ENCODE measurements around the gene CDKN3.

Gene CDKN3, protein sequence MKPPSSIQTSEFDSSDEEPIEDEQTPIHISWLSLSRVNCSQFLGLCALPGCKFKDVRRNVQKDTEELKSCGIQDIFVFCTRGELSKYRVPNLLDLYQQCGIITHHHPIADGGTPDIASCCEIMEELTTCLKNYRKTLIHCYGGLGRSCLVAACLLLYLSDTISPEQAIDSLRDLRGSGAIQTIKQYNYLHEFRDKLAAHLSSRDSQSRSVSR

DNA sequence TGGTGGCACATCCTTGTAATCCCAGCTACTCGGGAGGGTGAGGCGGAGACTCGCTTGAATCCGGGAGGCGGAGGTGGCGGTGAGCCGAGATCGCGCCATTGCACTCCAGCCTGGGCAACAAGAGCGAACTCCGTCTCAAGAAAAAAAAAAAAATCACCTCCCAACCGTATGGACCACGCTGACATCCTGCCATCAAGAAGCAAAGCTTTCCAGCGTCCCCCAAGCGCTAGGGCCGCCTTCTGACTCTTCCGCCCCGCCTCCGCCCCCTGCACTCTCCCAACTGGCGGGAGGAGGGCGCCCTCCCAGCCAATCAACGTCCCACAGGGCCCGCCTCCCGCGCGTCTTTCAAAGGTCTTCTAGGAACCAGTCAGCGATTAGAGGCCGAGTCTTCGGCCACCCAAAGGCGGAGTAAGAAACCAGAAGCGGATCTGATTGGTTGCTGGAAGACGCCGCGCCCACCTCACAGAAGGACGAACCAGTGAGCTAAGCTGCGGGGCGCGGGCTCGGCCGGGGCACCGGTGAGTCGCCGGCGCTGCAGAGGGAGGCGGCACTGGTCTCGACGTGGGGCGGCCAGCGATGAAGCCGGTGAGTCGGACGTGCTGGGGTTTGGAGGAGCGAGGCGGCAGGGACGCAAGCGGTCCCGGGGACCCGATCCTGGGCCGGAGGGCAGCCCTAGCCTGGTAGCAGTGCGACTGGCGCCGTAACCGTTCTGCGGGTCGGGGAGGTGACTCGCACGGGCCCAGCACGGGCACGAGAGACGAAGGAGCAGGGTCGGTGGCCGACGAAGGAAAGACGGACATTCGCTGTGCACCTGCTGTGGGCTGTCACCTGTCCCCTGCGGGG is at the start of gene CDKN3:
CDKN3 (plus strand) TSS at position 515 of the 843 bp plus-strand sequence; CDS start at position 577, 62 bp downstream.
- peak; percentile 97 for DNase-seq

DNA sequence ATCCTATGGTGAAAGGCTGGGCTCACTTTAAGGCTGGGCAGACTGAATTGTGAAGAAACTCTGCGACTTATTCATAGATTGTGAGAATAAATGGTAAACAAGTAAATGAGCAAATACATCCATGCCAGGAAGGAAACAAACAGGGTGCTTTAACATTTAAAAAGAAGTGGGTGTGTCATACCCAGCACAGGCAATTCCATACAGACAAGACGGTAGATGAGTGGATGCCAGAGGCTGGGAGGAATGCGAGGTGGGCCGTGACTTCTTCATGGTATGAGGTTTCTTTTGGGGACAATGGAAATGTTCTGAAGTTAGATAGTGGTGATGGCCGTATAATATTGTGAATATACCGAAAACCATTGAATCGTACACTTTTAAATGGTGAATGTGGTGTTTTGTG is 49.8 kb upstream of the CDKN3 start:
- DNase-seq = no peak

DNA sequence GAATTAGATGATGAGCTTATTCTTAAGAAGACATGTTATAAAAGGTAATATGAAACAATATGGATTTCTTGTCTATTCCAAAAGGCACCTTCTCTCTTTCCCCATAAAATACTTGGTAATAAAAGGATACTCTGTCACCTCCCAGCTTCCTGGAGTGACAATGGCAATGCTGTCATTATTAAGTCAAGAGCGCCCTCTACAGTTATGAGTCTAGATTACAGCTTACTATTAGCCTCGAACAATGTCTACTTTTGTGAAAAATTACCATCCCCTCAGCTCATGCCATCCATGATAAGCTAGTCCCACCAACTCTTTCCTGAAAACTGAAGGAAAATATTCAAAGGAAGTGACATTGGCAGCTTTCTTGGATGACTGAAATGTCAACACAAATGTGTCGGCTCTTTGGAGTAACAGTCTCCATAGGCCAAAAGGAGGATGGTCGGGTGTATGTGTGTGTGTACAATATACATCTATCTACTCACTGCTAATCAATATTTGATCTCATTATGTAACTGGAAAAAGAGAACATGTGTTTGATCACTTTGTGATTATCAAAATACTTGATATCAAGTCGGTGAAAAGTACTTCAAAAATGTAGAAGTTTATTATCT is 48.7 kb upstream of the CDKN3 start:
- DNase-seq = no peak

DNA sequence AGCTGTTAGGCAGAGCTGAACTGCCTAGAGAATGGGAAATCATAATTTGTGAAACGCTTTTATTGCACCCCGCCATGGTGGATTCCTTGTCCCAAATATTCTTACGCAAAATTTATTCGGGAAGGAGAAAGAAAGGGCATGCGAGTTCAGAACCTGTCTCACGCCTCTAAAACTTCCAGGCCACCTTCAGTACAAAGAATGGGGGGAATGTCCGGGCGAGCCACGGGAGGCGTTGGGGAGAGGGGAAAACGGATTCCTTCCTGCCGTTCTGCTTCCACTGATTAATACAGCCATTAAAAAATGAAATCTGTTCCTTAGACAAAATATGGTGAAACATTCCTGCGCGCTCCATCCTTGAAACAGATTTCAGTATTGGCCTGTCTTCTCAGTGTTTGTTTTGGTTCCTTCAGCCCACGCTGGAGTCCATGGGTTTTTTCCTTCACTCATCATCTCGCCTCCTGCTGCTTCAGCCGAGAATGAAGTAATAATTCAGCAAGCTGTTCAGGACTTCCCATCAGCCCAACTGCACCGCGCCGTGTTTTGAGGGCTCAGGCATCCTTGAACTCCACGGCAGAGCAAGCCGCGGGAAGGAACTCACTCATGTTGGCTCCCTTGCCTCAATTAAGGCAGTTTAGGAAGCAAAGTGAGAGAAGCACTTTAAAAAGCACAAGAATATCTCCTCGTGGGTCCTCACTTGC is 47.7 kb upstream of the CDKN3 start:
- no peak for DNase-seq

DNA sequence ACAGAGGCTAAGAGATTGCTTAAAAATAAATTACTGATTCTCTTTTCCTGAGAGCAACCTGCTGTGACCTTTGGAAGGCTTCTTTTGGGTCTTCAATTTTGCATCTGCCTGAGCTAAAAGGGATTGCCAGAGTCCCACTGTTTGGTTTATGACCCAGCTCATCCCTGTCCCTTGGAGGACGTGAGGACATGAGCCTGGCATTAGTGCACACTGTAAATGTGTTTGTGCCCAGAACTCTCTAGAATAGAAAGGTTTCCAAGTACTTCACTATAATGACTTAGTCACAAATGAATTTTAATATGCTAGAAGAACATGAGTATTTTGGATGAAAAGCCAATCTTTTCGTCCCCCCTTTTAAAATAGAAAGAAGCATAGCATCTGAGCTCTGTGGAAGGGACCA is 47.1 kb upstream of the CDKN3 start:
- DNase-seq = no peak

DNA sequence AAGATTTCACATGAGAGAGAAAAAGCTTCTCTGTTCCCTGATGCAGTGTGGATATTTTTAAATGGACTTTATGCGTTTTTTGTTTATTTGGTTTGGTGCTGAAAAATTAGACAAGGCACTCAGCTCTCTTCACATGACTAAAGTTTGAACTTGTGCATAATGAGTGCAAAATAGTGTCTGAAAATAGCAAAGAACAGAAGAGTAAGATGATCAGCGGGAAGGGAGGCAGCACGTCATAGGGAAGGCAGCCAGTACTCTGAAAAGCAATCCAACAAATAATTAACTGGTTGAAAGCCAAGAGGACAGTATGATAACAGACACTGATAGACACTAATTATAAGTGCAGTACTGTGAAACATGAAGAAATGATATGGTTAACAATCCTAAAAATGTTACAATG is 46.6 kb upstream of the CDKN3 start:
- DNase-seq = no peak

DNA sequence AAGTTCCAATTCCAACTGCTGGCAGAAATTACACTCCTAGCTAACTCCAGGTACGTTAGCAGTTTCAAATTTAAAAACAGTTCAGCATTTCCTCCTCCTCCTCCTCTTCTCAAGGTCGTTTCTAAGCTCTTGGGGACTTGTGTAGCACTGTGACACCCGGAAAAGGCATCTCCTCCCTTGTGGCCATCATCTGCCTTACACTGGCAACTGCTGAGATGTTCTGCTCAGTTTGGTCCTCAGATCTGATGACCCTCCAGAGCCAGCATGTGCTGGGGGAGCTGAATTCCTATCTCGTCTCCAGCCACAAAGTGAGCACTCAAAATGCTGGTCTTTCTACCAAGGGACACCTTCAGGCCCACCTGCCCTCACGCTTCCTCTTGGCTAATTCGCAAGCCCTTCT is 43.5 kb upstream of the CDKN3 start:
- DNase-seq = no peak

DNA sequence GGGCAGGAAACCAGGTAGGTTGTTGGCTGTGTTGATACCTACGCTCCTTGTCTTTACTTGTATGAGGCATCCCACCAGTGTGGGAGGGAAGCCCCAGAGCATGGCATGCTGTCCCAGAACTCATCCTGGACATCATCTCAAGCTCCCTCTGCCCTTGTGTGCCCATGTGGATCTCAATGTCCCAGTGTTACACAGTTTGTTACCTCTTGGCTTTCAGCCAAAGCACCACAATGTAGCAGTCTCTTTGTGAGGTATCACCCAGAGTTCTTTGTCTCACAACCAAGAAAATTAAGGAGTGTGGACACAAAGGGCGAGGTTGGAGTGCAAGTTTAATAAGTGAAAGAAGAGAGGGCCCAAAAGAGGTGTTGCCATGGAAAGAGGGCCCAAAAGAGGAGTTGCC is 43.1 kb upstream of the CDKN3 start:
- DNase-seq = no peak

DNA sequence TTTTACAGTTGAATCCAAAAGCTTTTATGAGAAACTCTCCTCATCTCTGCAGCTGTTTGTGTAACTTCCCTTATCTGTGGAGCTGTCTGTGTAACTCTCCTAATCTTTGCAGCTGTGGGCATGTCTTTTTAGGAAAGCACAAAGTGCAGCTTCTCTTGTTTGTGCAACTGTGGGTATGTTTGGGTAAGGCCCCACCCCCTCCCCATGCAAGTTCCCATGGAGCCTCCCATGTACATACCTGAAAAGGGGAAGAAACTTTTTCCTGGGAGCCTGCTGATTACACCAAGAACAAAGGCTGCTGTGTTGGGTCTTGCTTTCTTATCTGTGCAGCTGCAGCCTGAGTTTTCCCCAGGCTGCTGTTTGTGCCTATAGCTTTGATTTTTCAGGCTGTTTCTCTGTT is 42.7 kb upstream of the CDKN3 start:
- DNase-seq = no peak

DNA sequence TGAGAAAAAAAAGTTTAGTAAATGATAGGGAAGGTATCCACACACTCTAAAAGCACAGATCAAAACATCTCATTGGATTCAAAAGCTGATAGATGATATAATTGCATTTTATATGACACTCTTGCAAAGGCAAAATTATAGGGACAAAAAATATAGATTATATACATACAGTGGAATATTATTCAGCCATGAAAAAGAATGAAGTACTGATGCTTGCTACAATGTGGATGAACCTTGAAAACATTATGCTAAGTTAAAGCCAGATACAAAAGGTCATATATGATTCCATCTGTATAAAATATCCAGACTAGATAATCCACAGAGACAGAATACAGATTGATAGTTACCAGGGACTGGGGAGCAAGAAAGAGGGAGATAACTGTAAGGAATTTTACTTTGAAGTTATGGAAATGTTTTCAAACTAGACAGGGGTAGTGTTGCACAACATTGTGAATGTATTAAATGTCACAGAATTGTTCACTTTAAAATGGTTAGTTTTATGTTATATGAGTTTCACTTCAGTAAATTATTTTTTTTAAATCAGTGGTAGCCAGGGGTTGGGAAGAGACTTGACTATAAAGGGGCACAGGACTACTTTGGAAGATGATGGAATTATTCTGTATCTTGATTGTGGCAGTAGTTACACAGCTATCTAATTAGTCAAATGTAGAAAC is 41.7 kb upstream of the CDKN3 start:
- DNase-seq = no peak

DNA sequence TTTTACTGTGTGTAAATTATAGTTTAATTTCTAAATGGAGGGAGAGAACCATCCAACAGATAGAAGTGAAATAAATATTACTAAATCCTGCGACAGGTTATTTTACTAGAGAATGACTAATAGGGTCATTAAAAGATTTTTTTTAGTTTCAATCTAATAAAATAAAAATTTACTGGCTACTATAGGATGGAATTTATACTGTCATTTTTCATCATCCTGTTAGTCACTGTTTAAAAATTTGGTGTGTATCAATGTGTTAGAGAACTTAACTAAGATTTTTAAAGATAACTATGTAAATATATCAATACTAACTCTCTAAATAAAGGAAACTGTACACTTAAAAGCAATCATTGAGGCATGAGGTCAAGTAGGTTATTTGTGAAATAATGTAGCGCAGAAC is 41.1 kb upstream of the CDKN3 start:
- DNase-seq = no peak

DNA sequence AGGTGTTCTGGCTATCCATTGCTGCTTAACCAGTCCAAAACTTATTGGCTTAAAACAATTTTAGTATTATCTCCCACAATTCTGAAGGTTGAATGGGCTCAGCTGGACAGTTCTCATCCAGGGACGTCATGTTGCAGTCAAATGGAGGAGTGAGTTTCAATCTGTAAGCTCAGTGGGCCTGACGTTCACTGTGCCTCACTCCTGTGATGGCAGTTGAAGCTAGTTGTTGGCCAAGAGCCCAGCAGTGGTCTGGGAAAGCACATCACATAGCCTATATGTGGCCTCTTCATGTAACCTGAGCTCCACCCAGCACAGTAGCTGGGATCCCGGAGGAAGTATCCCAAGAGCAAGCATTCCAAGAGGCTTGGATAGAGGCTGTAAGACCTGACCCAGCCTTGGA is 40.6 kb upstream of the CDKN3 start:
- DNase-seq = no peak

DNA sequence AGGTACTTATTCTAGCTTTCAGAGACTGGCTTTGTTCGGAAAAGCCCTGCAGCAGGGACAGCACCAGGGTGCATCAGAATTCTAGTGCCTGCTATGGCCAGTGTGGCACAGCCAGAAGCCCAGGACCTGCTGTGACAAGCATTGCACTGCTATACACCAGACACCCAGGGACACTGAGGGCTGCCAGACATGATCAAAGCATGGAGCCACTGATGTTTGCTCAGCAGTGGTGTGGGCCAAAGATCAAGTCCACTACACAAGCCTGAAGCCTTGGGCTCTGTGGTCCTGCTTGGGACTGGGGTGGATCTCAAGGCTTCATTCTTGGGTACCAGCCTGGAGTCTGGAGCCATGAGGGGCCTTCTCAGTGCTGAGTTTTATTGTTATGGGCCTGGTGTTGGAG is 36.1 kb upstream of the CDKN3 start:
- DNase-seq = no peak

DNA sequence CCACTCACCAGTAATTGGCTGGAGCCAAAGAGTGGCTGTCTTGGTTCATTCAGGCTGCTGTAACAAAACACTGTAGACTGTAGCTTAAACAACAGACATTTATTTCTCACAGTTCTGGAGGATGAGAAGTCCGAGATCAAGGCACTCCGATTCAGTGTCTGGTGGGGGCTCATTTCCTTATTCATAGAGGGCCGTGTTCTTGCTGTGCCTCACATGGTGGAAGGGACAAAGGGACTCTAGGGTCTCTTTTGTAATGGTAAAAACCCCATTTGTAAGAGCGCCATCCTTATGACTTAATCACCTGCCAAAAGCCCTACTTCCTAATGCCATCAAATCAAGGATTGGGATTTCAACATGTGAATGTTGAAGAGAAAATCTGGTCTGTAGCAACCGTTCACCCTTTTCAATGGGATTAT is 34.7 kb upstream of the CDKN3 start:
- no peak for DNase-seq

DNA sequence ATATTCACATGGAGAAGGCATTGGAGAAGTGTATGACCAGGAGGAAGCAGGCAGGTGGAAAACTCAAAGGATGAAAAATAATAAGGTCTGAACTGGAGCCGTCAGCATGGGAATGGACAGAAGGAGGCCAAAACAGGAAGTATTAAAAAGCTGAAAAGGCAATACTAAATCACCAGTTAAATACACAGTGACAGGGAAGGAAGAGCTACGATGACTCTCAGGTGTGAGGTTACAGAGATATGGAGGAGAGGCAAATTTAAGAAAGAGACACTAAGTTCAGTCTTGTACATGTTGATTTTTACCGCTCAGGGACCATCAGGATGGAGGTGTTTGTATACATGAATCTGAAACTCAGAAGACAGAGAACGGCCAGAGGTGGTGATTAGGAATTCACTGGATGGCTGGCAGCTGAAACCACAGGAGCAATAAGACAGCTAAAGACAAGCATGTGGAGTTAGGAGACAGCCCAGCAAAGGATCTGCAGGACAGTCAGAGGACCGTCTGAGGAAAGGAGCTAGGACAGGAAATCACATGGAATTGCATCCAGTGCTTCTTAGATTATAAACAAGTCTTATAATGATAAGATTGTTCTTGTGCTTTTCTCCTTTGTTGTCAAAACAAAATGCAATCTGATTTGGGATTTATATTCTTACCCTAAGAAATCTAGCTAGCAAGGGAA is 33.9 kb upstream of the CDKN3 start:
- no peak for DNase-seq

DNA sequence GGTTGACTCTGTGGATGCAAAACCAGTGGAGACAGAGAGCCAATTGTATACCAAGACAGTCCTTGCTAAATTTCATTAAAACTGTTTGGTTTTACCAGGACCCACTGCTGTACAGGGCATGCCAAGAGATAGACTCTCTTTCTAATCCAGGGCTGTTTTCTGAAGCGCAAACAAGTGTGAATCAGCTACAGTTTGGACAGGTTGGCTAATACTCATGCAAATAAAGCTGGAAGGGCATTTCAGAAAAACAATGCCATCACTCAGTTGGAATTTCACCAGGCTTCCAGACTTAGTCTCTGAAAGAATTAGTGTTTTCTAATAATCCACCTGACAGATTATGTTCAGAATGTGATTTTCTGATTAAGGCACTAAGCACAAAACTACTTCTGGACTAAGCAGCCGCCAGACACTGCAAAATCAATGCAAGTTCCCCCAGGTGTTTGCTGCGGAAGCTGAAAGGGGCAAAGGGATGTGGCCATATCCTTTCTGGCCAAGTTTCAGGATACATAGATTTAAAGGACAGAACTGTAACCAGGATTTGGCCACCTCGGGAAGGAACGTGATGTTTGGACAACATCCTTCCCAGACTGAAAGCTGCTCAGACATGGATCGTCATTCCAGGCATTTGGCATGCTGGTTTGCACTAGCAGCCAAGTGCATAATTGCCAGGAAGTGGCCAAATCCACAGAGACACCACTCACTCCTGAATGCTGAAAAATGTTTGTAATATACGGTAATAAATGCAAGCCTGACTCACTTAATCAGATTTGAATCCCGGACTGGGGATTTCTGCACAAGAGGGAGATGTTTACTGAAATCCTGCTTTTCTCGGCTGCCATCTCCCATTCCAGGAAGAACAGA is 32.0 kb upstream of the CDKN3 start:
- DNase-seq = no peak

DNA sequence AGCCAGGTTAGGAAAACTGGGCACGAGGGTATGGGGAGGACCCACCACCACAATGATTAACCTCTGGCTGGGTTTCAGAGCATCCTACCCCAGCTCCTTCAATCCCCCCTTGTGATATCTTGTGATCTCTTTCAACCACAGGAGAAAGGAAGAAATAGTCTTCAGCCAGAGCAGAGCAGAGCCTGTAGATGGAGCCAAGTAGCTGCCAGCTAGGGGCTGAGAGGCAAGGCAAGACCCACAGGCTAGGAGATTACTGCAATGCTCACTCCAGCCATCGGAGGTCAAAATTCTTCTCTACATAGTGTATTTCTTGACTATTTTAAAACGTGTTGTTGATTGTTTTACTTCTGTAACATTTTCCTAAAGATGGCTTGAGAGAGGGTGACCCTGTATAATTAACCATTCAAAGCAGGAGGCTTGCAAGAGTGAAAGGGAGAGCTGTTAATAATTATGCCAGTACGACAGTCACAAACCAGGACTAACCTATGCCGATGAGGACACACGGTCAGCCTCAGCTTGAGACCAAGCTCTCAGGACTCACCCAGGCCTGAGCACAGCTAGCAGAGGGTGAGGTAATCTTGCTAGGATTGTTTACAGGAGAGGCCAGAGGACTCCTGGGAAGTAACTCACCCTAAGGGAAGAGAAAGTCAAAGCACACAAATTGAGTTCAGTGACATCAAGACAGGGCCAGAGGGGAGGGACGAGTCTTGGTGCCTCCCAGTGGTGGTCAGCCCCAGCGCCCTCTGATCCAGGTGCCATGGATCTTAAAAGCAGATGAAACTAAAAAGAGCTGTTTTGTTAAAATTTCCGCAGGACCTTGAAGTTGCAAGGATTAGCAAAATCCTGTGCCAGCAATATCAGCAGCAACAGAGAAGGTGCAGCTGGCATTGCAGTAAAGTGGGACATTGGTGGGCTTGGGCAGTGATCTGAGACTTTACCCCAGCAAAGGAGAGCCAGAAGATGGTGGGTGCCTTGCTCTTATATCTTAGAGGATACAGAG is 29.8 kb upstream of the CDKN3 start:
- DNase-seq = no peak

DNA sequence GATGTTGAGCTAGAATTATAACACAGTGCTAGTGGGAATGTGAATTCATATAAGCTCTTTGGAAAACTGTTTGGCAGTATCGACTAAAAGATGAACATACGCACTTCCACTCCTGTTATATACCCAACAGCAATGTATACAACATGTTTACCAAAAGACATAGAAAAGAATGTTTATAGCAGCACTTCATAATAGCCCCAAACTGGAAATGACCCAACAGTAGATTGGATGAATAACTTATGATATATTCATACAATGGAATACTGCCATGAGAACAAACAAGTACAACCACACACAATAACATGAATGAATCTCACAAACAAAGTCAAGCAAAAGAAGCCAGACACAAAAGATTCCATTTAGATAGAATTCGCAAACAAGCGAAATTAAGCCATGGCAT is 28.5 kb upstream of the CDKN3 start:
- no peak for DNase-seq

DNA sequence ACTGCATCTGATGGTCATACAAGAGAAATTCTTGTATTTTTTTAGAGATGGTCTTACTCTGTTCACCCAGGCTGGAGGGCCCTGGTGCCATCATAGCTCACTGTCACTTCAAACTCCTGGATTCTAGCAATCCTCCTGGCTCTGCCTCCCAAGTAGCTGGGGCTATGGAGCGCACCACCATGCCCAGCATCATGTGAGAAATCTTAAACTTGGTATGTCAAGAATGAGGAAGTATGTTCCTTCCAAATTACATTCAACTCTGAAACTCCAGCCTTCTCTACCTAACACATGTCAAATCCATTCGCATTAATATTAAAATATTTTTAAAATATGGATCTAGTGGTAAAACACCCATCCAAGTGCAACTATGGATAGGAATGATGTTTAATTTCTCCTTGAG is 27.5 kb upstream of the CDKN3 start:
- no peak for DNase-seq
